Hematopoietic multipotent progenitor cell treated with erythropoietin and hydrocortisone succinate and interleukin-3 and kit ligand, for 8 days (in vitro differentiated cells): Measurements from ENCODE around the gene ERFL.

Source experiments
- DNase-seq: peaks from one replicate; pipeline ENCODE4 v3.0.0-alpha.2; 2015

Gene ERFL

DNA sequence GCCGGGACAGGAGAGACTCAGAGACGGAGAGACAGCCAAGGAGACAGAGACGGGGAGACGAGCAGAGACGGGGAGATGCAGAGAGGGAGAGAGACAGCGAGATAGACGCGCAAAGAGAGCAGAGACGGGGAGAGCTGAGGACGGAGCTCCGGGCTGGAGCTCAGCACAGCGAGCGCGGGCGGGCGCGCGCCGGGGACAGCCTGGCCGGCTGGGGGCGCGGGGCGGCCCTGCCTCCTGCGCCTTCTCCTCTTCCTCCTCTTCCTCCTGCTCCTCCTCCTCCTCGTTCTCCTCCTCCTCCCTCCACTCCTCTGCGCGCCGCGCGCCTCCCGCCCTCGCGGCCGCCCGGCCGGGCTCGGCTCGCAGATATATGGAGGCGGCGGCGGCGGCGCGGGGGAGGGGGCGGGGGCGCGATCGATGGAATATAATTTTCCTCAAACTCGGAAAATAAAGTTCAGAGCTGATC is at the start of gene ERFL:
Gene ERFL (minus strand): TSS at position 229 of the 463 bp plus-strand sequence. CDS start 15,530 bp downstream, outside the sequence.
- no peak for DNase-seq

DNA sequence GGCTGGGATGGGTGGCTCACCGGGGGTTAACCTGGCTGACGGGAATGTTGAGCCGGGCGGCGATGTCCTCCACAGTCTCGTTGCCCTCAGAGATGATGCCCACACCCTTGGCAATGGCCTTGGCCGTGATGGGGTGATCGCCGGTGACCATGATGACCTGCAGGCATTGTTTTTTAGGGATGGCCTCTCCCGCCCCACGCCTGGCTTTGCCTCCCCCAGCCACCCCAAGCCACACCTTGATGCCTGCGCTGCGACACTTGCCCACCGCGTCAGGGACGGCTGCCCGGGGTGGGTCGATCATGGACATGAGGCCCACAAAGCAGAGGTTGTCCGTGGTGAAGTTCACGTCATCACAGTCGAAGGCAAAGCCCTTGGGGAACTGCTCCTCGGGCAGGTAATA is 49.7 kb upstream of the ERFL start:
- no peak for DNase-seq

DNA sequence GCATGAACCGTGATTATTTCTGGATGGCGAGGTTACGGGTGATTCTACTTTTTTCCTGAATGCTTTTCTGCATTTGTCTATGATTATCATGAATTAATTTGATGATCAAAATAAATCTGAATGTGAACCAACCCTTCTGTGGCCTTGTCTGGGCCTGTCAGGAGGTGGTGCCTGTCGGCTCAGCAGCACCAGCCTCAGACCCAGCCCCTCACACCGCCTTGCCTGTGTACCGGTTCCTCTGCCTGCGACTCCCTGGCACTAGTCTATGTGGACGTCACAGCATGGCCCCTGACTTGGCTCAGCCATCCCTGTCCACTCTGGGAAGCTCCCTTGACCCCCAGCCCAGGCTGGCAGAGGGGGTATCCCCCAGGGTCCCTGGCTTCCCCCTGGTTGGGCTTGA is 46.4 kb upstream of the ERFL start:
- no peak for DNase-seq

DNA sequence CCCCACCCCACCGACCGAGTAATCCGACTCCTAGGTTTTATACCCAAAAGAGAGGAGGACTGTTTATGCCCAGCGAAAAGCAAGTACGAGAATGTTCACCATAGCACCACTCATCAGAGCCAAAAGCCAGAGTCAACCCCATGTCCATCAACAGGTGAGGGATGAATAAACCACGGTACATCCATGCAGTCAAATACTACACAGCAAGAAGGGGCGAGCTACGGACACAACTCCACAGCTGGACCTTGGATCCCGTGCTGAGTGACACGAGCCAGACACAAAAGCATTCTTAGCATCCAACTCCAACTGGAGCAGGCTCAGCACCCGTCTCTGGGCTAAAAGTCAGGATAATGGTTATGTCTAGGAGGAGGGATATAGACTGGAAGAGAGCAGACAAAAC is 43.1 kb upstream of the ERFL start:
- no peak for DNase-seq

DNA sequence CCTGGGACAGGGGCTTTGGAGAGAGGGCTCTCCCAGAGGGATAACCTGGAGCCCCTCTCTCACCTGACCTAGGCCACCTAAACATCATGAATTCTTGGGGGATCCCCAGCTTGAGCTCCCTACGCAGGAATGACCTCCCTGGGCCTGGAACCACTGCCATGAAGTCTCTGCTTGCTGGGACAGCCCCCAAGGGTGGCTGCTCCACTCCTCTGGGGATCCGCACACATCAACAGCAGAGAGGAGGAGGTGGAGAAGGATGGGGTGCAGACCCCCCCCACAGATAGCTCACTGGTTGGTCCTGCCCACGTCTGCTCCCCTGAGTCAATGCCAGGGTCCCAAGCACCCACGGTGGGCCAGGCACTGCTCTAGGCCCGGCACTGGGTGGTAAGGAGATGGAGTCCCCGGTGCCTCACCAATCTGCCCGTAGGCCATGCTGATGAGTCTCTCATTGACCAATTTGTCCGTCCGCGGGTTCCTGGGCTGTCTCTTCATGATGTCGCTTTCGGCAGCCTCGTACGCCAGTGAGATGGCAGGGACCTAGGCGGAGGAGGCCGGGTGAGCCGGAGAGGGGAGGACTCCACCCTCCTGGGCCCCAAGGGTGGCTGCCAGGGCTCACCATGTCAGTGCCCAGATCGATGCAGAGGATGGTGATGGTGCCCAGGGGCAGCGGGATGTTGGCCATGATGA is 41.7 kb upstream of the ERFL start:
- DNase-seq = no peak

DNA sequence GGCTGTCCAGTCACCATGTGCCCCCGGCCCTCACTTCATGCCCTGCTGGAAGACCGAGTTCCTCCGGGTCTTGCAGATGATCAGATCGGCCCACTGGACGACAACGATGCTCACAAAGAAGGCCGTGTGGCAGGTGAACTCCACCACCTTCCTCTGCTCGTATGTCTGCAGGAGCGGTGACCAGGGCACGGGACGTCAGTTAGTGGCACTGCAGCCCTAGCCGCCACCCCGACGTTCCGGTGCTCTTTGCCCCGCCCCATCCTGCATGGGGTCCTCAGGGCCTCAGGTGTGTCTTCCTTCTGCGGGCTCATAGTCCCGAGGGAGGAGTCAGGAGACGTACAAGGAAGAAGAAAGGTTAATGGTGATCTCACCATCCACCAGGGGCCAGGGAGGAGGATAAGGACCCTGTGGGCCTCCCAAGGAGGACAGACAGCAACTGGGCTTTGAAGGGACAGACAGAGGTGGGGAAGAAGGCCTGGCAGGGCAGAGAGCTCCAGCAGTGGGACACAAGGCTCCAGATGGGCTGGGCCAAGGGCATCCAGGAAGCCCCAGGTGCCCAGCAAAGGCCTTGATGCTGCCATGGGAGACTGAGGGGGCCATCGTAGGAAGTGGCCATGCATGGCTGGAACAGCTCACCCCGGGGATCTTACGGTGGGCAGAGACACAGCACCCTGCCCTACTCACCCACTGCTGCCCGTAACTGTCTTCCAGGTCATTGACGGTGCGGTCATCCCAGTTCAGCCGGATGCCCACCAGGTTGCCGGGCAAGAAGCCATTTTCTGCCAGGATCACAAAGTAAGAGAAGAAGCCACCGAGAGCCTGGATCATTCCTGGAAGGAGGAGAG is 40.7 kb upstream of the ERFL start:
- DNase-seq = no peak

DNA sequence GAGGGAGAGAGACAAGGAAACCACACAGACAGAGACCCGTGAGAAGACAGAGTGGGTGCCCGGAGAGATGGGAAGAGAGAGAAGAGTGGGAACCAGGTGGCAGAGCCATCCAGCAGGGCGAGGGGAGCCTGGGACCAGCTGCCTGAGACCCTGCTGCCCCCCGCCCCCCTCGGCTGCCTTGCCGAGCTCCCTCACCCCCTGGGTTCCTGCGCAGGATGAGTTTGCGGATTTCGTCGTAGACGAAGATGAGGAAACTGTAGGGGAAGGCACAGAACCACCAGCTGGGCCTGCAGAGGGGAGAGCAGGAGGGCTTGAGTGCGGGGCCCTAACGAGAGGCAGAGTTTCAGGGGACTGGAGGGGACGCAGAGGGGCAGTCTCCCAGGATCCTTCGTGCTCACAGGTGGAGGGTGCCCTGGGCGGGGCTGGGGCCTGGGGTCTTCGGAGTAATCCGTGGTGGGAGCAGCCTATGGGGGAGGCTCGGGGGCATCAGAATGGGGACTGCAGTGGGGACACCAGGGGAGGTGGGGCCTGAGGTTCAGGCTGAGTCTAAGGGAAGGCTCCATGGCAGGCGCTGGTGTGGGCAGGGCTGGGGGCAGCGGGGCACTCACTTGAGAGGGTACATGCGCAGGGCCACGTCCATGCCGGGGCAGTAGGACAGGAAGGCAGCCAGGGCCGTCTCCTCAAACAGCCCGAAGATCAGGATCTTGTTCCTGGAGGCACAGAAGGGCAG is 39.0 kb upstream of the ERFL start:
- no peak for DNase-seq

DNA sequence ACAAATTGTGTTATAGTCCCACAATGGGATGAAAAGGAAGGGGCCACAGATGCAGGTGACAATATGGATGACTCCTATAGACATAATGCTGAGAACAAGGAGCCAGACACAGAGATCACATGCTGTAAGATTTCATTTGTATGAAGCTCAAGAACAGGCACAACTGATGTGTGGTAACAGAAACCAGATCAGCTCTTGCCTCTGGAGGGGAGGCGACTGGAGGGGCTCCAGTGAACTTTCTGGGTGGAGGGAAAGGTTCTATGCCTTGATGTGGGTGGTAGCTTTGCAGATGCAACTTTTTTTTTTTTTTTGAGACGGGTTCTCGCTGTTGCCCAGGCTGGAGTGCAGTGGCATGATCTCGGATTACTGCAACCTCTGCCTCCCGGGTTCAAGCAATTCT is 36.9 kb upstream of the ERFL start:
- DNase-seq = no peak

DNA sequence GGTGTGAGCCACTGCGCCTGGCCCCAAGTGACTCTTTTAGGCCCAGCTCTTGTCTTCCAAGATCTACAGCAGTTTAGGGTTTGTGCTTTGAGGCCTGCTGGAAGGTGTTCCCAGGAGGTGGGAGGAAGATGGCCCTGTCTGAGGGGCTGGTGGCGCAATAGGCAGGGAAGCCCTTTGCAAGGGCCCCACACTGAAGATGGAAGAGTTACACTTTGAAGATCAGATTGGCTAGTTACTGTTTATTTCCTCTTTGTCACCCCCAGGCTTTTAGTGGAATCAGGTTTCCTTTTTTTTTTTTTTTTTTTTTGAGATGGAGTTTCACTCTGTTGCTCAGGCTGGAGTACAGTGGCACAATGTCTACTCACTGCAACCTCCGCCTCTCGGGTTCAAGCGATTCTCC is 32.7 kb upstream of the ERFL start:
- no peak for DNase-seq

DNA sequence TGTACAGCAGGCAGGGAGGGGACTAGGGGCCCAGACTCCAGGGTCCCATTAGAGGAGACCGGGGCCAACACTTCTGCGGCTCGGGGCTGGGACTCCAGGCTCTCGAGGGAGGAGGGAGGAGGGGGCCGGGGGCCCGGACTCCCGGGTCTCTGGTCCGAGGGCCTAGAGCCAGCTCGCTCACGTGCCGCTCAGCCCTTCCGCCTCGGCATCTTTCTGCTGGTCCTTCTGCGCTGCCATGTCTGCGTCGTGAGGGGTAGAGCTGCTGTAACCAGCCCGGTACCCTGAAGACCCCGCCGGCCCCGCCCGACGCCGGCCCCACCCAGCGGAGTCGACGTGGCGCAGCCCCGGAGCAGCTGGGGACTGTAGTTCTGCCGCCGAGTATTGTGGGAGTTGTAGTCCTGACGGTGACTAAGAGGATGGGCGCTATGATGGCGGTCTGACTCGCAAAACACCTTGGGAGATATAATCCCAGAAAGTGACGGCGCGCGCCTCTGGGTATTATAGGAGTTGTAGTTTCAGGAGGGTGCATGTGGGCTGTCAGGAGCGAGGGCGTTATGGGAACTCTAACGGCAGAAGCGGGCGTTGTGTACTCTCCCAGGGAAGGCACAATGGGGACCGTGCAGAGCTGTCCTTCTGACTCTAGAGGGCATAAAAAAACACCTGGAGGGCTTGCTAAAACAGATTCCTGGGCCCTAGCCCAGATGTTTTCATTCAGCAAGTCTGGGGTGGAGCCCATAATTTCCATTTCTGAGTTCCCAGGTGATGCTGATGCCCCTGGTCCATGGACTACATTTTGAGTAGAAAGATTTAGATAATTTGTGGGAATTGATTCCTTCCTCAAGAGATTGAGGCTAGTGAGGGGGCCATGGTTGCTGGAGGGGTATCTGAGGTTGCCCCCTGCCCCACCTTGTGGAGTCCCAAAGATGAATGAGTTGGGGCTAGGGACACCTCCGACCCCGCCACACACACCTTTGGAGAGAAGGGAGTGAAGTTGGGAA is 31.1 kb upstream of the ERFL start, which contains the start of gene RABAC1:
Gene RABAC1 (minus strand): TSS at position 266 of the 998 bp plus-strand sequence. CDS start 29 bp downstream, at position 237.
- peak; percentile 87 for DNase-seq

DNA sequence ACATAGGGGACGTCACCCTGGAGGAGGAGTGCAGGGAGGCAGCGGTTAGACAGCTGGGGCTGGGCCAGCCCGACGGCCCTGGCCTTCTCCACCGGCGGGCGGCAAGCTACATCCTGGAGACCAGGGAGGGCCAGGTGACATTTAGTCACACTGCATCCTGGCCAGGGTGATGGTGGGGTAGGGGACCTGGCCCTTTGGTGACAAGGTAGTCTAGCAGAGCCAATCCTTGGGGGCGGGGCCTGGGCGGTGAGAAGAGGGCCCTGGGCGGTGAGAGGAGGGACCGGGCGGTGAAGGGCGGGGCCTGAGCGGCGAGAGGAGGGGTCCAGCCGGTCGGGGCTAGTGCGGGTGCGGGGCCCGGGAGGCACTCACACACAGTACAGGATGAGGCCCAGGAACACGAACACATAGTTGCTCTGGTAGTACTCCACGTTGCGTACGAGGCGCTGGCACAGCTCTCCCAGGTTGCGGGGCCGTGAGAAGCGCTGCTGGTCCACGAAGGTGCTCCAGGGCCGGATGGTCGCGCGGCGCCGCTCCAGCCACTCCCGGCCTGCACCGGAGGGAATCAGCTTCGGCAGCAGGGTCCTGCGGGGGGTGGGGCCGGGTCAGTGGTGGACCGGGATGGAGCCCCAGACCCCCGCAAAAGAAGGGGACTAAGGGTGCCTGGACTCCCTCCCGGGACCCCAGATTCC is 30.3 kb upstream of the ERFL start:
- DNase-seq = peak; percentile 46

DNA sequence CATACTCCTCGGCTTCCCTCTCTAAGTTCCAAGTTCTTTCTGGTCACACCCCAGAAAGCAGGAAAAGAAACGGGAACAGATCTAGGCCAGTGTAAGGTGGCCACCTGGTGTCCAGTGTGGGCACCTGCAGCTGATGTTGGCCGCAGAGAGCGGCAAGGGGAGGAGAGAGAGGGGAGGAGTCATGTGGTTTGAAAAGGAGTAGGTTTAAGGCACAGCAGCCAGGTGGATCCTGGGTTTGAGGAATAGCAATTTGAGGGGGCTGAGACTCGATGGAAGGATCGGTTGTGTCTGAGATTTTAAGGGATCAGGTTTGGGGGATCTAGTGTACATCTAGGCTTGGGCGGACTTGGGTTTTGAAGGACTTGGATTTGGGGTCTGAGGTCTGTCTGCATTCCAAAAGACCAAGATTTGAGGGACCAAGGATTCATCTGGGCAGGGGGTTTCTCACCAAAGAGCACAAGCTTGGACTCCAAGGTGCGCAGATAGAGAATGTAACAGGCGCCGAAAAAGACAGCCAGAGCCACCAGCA is 29.7 kb upstream of the ERFL start:
- DNase-seq = peak; percentile 82

DNA sequence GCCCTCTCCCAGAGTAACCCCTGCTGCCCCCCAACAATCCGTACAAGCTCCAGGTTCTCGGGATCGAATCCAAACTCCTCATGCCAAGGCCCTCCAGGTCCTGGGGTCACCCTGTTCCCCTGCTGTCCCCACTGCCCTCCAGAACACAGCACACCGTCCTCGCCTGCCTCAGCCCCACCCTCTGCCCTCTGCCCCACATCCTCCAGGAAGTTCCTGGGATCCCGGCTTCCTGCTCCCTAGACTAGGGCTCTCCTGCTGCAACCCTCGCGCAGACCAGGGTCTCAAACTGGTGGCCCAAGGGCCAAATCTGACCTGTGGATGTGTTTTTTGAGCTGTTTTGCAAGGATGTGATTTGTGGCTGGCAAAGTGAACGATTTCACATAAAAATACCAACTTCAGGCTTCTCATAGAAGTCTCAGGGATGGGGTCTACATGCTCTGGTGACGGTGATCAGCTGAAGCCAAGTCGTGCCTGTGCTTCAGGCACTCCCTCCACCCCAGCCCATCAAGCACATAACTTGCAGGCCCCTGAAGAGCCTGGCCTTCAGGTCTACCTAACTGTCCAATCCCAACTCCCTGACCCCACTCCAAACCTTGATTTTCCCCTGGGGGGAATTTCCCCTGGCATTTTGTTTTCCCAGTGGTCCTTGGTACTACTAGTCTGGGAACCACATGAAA is 29.1 kb upstream of the ERFL start:
- no peak for DNase-seq

DNA sequence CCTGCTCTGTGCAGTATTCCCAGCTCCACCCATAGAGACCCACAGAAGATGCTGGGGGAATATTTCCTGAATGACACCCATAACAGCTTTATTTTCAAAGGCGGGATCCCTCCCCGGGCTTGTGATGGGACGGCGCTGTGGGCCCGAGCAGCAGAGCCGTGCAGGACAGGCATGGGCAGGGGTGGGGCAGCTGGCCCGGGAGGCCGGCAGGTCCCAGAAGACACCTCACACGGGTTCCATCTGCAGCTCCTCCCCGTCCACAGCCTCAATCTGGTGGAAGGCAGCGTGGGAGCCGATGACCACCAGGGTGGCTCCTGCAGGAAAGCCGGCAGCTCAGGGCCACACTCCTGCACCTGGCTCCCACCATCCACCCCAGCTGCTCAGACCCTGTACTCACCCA is 28.4 kb upstream of the ERFL start:
- DNase-seq = no peak

DNA sequence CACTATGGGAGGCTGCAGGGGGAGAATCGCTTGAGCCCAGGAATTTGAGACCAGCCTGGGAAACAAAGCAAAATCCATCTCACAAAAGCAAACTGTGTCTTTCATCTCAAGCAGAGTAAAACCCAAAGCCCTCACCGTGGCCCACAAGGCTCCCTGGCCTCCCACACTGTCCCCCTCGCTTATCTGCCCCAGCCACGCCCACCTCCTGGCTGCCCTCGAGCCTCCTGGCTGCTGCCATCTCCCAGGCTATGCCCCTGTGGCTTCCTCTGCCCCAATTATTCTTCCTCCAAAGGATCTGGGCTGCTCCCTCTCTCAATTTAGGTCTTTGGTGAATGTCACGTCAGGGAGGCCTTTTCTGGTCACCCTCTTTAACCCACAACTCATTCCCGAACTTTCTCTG is 27.3 kb upstream of the ERFL start:
- DNase-seq = peak; percentile 43

DNA sequence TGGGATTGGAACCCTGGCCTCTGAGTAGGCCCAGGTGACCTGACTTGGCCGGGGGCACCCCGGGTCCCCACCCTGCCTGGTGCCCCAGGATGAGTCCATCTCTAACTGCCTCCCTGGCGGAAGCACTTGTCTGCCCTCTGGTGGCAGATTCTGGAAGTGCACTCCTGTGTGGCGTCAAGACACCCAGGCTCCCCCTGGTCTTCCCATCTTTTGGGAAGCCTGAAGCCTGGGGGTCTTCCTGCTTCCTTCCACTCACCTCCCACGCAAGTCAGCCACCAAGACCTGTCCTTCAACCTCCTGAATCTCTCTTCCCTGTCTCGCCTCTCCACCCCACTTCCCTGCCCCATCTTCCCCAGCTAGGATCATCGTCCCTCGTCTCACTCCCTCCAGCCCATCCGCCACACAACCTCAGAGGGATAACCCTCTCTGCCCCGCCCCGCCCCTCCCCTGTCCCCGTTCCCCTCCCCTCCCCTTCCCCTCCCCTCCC is 23.5 kb upstream of the ERFL start:
- peak; percentile 75 for DNase-seq

DNA sequence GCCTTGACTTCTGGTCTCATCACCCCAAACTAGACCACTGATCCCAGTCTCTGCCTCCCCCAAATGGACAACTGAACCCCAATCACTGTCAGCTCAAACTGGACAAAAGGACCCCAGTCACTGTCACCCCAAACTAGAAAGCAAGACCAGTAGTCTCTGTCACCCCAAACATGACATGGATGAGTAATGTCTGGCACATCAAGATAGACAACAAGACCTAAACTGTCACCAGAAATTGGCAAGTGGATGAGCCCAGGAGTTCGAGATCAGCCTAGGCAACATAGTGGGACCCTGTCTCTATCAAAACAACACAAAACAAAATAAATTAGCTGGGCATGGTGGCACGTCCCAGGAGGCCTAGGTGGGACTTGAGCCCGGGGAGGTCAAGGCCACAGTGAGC is 18.8 kb upstream of the ERFL start:
- no peak for DNase-seq

DNA sequence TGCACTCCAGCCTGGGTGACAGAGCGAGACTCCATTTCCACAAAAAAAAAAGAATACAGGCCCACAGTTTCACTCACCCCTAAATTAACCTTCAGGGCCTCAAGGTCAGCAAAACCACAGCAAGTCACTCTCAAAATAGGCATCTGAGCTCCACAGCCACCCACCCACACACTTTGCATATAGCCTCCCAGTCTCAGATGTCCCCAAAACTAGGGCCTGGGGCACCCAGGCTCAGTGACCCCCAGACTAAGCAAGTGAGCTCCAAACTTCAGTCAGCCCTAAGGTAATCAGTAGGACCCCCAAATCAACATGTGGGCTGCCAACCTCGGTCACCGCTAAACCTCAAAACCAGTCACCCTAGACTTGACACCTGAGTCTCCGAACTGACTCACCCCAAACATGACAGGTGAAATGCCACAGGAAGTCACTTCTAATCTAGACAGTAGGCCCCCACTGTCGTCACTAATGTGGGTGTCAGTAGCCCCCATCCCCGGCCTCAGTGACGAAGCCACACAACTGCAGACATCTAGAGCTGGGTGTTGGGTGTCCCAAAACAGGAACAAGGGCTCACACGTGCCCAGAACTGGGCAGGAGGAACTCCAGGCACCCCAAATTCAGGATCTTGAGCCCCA is 17.0 kb upstream of the ERFL start:
- no peak for DNase-seq

DNA sequence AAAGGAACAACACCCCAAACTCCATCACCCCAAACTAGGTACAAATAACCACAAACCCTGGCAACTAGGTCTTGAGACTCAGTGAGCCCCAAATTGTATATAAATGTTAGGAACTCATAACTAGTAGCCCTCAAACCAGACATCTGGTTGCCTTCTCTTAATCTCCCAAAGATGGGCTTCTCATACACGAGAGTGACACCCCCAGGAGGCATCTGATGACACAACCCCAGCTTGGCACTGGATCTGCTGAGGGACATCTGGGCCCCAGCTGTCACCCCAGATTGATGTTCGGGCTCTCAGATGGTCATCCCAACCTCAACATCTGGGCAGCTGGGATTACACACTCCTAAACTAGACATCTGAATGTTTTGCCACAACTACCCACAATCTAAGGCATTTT is 16.1 kb upstream of the ERFL start:
- no peak for DNase-seq
